Ovary (tissue), 9 donors: ENCODE data around the gene MACROH2A1. TPM values are rescaled to one million over a fixed set of nuclear protein-coding genes. Genes with fewer than 3 reads are reported as not detected.
A peak's percentile ranks its signal among the peaks of the same experiment; 100 is the strongest.

Experiments used
- DNase-seq, 5 donors: peaks; one replicate each; pipeline ENCODE4 v3.0.0-alpha.2; 2019 to 2020
- H3K27ac ChIP-seq, 2 donors: fragments of 200-600 bp; one replicate each; pipeline versions ENCODE4 v1.5.1 to v1.8.0; 2019 to 2022
- H3K27me3 ChIP-seq: fragments of 200-600 bp; one replicate; pipeline ENCODE4 v1.8.0; 2022
- H3K36me3 ChIP-seq: fragments of 200-600 bp; sonication (generic); one replicate; pipeline ENCODE4 v1.5.1; 2019
- H3K4me1 ChIP-seq: one replicate; pipeline ENCODE4 v1.8.1; 2013; ENCODE audit warnings: mild to moderate bottlenecking, moderate library complexity; ENCODE audit not compliant: insufficient read depth
- H3K4me3 ChIP-seq: fragments of 200-600 bp; sonication (generic); one replicate; pipeline ENCODE4 v1.5.1; 2017
- H3K9me3 ChIP-seq, 2 donors: fragments of 200-600 bp in 1 of 2; sonication (generic) in 1 of 2; one replicate each; pipeline versions ENCODE4 v1.5.1 to v1.8.1; 2013 to 2019; ENCODE audit warnings: mild to moderate bottlenecking in 1 of 2, moderate library complexity in 1 of 2
- EP300 ChIP-seq: sonication (generic); formaldehyde crosslinking; IDR thresholded peaks from one replicate; pipeline ENCODE4 v1.6.1; 2017; ENCODE audit warnings: antibody characterized with exemption
- POLR2A ChIP-seq: fragments of 450-650 bp; IDR thresholded peaks from one replicate; pipeline ENCODE4 v1.6.1; 2017; ENCODE audit warnings: antibody characterized with exemption, mild to moderate bottlenecking, moderate library complexity
- WGBS, 3 donors: extraction: QIAGEN DNeasy Blood & Tissue Kit in 1 of 3; methylation state at CpG; one replicate each; pipeline versions ENCODE4 v1.1.5 to v1.1.7; 2013 to 2017; 5-methylcytosine and 5-hydroxymethylcytosine counted together
- intact Hi-C, 4 donors: fragments of 100-400 bp; cut with DNase I; formaldehyde crosslinking; loops; one replicate each; pipeline versions ENCODE4 v1.11.0 to v1.15.1; 2022 to 2023
- polyA plus RNA-seq, 2 donors: library from polyadenylated mRNA; stranded (reverse); fragments of 200-250 nt in 1 of 2; fragments of 350-450 nt in 1 of 2; fragmentation: Illumina TruSeq in 1 of 2; extraction: RNeasy Lipid Tissue Mini Kit (QIAGEN cat#74804) in 1 of 2; gene quantifications; one replicate each; pipeline ENCODE4 v1.2.3, GENCODE V29; 2013 to 2014
- total RNA-seq, 7 donors: library from RNA; depleted of rRNA in 2 of 7; stranded (reverse); fragments of >200 nt in 2 of 7; fragmentation: NEBNext Ultra II Directional in 3 of 7; extraction: Animal tissue kit (Norgen Biotek cat#: 25700) in 3 of 7; gene quantifications; one replicate each; pipeline versions ENCODE4 v1.1.0 to v1.2.4, GENCODE V29; 2016 to 2023
- TF ChIP-seq, protein P1 (sequence below), 3 donors: fragments of 450-650 bp in 2 of 3; fragments of 200-600 bp in 1 of 3; IDR thresholded peaks; one replicate each; pipeline versions ENCODE4 v1.5.1 to v1.8.0; 2016 to 2022; ENCODE audit warnings: antibody characterized with exemption in 3 of 3, mild to moderate bottlenecking in 1 of 3
- donor health status: DM: no; HTN: no; CAD: no; lungs with moderate emphysema.
- donor health status: DM: no; HTN: no; CAD: no.
- donor health status: Bipolar disorder and iron deficiency.
- donor health status: DM: yes; HTN: yes; CAD: no.
- donor health status: DM: no; HTN: no; CAD: no.
- donor health status: DM: yes; HTN: yes; CAD: no.

Gene MACROH2A1
- total and polyA plus RNA-seq, 9 donors, result 71.7 to 157 (median 102) TPM

DNA sequence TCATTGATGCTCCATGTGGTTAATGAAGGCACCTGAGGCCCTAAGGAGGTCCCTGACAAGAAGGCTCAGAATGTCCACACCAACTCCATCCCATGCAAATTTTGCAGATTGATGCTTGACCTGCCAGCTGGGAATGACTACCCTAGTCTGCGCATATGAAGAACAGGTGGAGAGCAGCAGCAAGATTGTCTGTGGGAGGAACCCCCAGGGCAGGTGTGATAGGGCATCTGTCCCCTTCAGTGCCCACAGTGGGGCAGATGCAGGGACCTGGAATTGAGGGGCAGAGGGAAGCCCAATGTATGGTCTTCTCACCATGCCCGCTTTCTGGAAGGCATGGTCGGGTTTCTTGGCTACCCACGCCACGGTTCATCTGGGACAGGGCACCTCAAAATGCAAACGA lies 79.6 kb downstream of the MACROH2A1 start:
- WGBS, 3 donors, result 92 to 98% (median 94%) methylated on average over 6 of the region's 6 CpGs
- DNase-seq, result no peak
- no peaks in the 10 kb centered on the region for H3K9me3 ChIP-seq
- H3K36me3 ChIP-seq, result no peaks in the 10 kb centered on the region
- H3K27me3 ChIP-seq, result no peaks in the 10 kb centered on the region
- intact Hi-C loops, result no loop called here
- TF ChIP-seq POLR2A, result no peak
- no peak for TF ChIP-seq EP300
- TF ChIP-seq, protein P1, sequence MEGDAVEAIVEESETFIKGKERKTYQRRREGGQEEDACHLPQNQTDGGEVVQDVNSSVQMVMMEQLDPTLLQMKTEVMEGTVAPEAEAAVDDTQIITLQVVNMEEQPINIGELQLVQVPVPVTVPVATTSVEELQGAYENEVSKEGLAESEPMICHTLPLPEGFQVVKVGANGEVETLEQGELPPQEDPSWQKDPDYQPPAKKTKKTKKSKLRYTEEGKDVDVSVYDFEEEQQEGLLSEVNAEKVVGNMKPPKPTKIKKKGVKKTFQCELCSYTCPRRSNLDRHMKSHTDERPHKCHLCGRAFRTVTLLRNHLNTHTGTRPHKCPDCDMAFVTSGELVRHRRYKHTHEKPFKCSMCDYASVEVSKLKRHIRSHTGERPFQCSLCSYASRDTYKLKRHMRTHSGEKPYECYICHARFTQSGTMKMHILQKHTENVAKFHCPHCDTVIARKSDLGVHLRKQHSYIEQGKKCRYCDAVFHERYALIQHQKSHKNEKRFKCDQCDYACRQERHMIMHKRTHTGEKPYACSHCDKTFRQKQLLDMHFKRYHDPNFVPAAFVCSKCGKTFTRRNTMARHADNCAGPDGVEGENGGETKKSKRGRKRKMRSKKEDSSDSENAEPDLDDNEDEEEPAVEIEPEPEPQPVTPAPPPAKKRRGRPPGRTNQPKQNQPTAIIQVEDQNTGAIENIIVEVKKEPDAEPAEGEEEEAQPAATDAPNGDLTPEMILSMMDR (IDR thresholded peaks at IDR 0.05), result no peak
- H3K27ac ChIP-seq, result no peak overlapping the region
- H3K4me1 ChIP-seq, result no peaks in the 10 kb centered on the region
- no peak overlapping the region for H3K4me3 ChIP-seq

DNA sequence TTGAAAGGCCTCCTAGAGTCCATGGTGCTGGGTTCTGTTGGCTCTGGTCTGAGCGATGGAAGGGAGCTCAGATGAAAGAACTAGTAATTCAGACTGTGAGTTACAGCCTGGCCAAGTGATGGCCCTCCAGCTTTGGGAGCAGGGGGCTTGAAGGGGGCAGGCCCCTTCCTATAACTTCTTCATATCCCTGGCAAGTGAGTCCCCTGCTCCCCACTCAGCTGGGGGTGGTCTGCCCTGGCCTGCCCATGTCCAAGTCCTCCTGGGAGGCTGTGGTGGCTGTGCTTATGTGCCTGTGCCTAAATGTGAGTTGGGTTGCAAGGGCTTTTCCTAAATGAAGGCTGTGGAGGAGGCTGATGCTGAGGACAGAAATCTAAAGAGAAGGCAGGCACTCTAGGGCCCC lies 80.1 kb downstream of the MACROH2A1 start:
- intact Hi-C loops, result no loop called here
- Histone ChIP-seq H3K4me3 (no peak overlapping the region), H3K27me3 (no peaks in the 10 kb centered on the region), H3K9me3 (no peaks in the 10 kb centered on the region), H3K27ac (no peak overlapping the region), H3K4me1 (no peaks in the 10 kb centered on the region), H3K36me3 (no peaks in the 10 kb centered on the region)
- WGBS, 3 donors, result 95 to 97% (median 95%) methylated on average over 1 of the region's 1 CpG
- DNase-seq, result no peak
- TF ChIP-seq POLR2A (no peak), EP300 (no peak)
- TF ChIP-seq, protein P1 (IDR thresholded peaks at IDR 0.05), result no peak

DNA sequence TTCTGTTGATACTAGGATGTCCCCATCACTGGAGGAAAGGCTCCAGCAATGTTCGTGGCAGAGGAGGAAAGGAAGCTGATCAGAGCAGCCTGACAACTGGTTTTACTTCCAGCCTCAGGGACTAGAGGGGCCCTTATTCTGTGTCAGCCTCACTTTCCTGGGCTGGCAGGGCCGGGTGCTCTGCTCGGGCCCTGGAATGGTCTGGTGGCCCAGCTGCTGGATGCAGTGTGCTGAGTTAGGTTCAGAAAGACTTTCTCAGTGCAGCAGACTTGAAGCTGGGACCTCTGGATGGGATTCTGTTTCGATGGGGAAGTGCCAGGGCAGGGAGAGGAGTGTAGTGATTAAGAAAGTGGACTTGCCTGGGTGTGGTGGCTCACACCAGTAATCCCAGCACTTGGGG lies 81.0 kb downstream of the MACROH2A1 start:
- Histone ChIP-seq H3K36me3 (no peaks in the 10 kb centered on the region), H3K4me3 (no peak overlapping the region), H3K27ac (no peak overlapping the region), H3K27me3 (no peaks in the 10 kb centered on the region), H3K4me1 (no peaks in the 10 kb centered on the region), H3K9me3 (no peaks in the 10 kb centered on the region)
- TF ChIP-seq EP300, result no peak
- TF ChIP-seq POLR2A, result no peak
- TF ChIP-seq, protein P1 (IDR thresholded peaks at IDR 0.05), result no peak
- intact Hi-C loops, result no loop called here
- peak in 1 of 5 donors; percentile 11 for DNase-seq
- WGBS, 3 donors, result 84 to 87% (median 86%) methylated on average over 4 of the region's 4 CpGs

DNA sequence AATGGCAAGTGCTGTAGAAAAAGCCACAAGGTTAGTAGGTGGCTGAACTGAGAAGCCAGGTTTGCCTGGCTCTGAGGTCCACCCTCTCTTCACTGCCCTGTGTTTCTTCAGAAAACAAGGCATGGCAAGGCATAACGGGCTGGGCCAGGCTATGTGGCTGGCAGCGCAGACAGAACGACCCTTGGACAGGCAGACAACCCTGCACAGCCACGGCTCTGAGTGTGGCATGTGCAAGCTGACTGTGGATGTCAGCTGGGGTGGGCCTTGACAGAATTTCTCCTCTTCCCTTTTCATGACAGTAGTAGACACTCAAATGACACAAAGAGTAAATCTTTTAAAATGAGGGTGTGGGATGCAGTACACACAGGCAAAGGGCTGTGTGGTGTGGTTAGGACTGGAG lies 81.7 kb downstream of the MACROH2A1 start:
- no peak for DNase-seq
- 80 to 91% (median 87%) methylated on average over 4 of the region's 4 CpGs for WGBS, 3 donors

More for the DNA sequence above, 81.7 kb downstream of the MACROH2A1 start:
- H3K27me3 ChIP-seq, result no peaks in the 10 kb centered on the region
- intact Hi-C loops, result no loop called here
- TF ChIP-seq POLR2A (no peak), EP300 (no peak)
- TF ChIP-seq, protein P1 (IDR thresholded peaks at IDR 0.05), result no peak
- no peaks in the 10 kb centered on the region for H3K9me3 ChIP-seq
- no peaks in the 10 kb centered on the region for H3K4me1 ChIP-seq
- no peaks in the 10 kb centered on the region for H3K36me3 ChIP-seq
- no peak overlapping the region for H3K27ac ChIP-seq
- H3K4me3 ChIP-seq, result no peak overlapping the region
